Activated T-helper 9 cell treated with anti-CD3 and anti-CD28 coated beads, Interleukin-2, amount 50 U/mL, for 16 hours (primary cell): ENCODE data around the gene GJC2.

Source experiments
- DNase-seq: peaks from one replicate; pipeline ENCODE4 v3.0.0-alpha.2; 2020; ENCODE audit warnings: low read depth

Gene GJC2

GRCh38 chr1:228114827-228115226 lies 34.9 kb upstream of the GJC2 start:
- DNase-seq, result no peak

GRCh38 chr1:228117335-228117734 lies 32.4 kb upstream of the GJC2 start:
- DNase-seq, result no peak

- DNase-seq, result no peak
Observed at GRCh38 chr1:228118040-228118439, 31.7 kb upstream of the GJC2 start.

- DNase-seq, result no peak
Observed at GRCh38 chr1:228120351-228120750, 29.4 kb upstream of the GJC2 start.

- no peak for DNase-seq
Observed at GRCh38 chr1:228120857-228121489, 28.8 kb upstream of the GJC2 start.

GRCh38 chr1:228122921-228123441 lies 26.7 kb upstream of the GJC2 start:
- no peak for DNase-seq

- DNase-seq, result no peak
Observed at GRCh38 chr1:228123505-228123904, 26.2 kb upstream of the GJC2 start.

GRCh38 chr1:228125185-228125584 lies 24.5 kb upstream of the GJC2 start:
- DNase-seq, result no peak

- DNase-seq, result no peak
Observed at GRCh38 chr1:228131766-228132165, 18.0 kb upstream of the GJC2 start.

- DNase-seq, result no peak
Observed at GRCh38 chr1:228134591-228134990, 15.1 kb upstream of the GJC2 start.

- no peak for DNase-seq
Observed at GRCh38 chr1:228136901-228137300, 12.8 kb upstream of the GJC2 start.

- DNase-seq, result no peak
Observed at GRCh38 chr1:228139406-228139930, 10.3 kb upstream of the GJC2 start.

GRCh38 chr1:228139931-228140723 lies 9.6 kb upstream of the GJC2 start, which contains the start of gene GUK1:
Gene GUK1 (plus strand): TSS chr1:228140279. CDS start chr1:228140303, 24 bp downstream.
- DNase-seq, result peak; percentile 100

GRCh38 chr1:228140724-228141225 lies 9.0 kb upstream of the GJC2 start:
- no peak for DNase-seq

GRCh38 chr1:228141226-228142044 lies 8.3 kb upstream of the GJC2 start:
- no peak for DNase-seq

GRCh38 chr1:228142155-228142691 lies 7.5 kb upstream of the GJC2 start:
- DNase-seq, result no peak

- DNase-seq, result no peak
Observed at GRCh38 chr1:228142701-228143136, 7.0 kb upstream of the GJC2 start.

- no peak for DNase-seq
Observed at GRCh38 chr1:228143480-228144192, 6.1 kb upstream of the GJC2 start.

GRCh38 chr1:228144193-228144992 lies 5.3 kb upstream of the GJC2 start:
- DNase-seq, result no peak

GRCh38 chr1:228144993-228145343 lies 4.8 kb upstream of the GJC2 start:
- no peak for DNase-seq
